ENCODE results near the gene SORT1. TPM values are rescaled to one million over a fixed set of nuclear protein-coding genes. Genes with fewer than 3 reads are reported as not detected.

Gene SORT1
- total RNA-seq, 2 experiments from 2014 or later: 1.5 to 1.9 TPM

GRCh38 chr1:109281680-109282496 lies 115.8 kb downstream of the SORT1 start:
- Mint-ChIP-seq H3K36me3 (ENCODE audit: low read depth) (peaks cover 27% of the 10 kb centered on the region), H3K9me3 (no peaks in the 10 kb centered on the region), H3K4me1 (peaks cover 37% of the 10 kb centered on the region), H3K27me3 (no peaks in the 10 kb centered on the region), H3K4me3 (peak overlapping the region; percentile 100), H3K27ac (peak overlapping the region; percentile 96)
- ChIA-PET POLR2A (no interaction called here), CTCF (interaction anchor here (1.0 to 7.7 kb wide), 4 partner anchors 12 to 253 kb away, joined by 3 to 50 read pairs (median 4); partner anchors contain the start of gene SORT1)
- DNase-seq: no peak

GRCh38 chr1:109280862-109281261 lies 116.9 kb downstream of the SORT1 start:
- H3K27ac Mint-ChIP-seq: no peak overlapping the region
- H3K36me3 Mint-ChIP-seq (ENCODE audit: low read depth): peaks cover 27% of the 10 kb centered on the region
- H3K9me3 Mint-ChIP-seq: no peaks in the 10 kb centered on the region
- no peaks in the 10 kb centered on the region for H3K27me3 Mint-ChIP-seq
- DNase-seq: no peak
- ChIA-PET POLR2A (no interaction called here), CTCF (interaction anchor here (7.7 kb wide), 1 partner anchor 119 kb away, joined by 50 read pairs; the partner anchor contains the start of gene SORT1)
- H3K4me1 Mint-ChIP-seq: peaks cover 37% of the 10 kb centered on the region
- H3K4me3 Mint-ChIP-seq: peak overlapping the region; percentile 100

- Mint-ChIP-seq H3K36me3 (ENCODE audit: low read depth) (peaks cover 27% of the 10 kb centered on the region), H3K9me3 (no peaks in the 10 kb centered on the region), H3K27ac (no peak overlapping the region), H3K4me3 (no peak overlapping the region), H3K27me3 (no peaks in the 10 kb centered on the region), H3K4me1 (peaks cover 42% of the 10 kb centered on the region)
- no peak for DNase-seq
- POLR2A ChIA-PET: no interaction called here
- CTCF ChIA-PET: interaction anchor here (0.7 to 7.7 kb wide), 7 partner anchors 13 to 1515 kb away, joined by 3 to 50 read pairs (median 4); partner anchors contain the start of gene SORT1
These were observed 118.0 kb downstream of the SORT1 start for GRCh38 chr1:109279615-109280278.

- Mint-ChIP-seq H3K36me3 (ENCODE audit: low read depth) (peaks cover 25% of the 10 kb centered on the region), H3K27me3 (no peaks in the 10 kb centered on the region), H3K9me3 (no peaks in the 10 kb centered on the region), H3K4me1 (peaks cover 38% of the 10 kb centered on the region), H3K27ac (no peak overlapping the region), H3K4me3 (no peak overlapping the region)
- CTCF ChIA-PET: interaction anchor here (0.6 to 7.7 kb wide), 16 partner anchors 10 to 707 kb away, joined by 3 to 50 read pairs (median 4); partner anchors contain the start of genes AHCYL1 and SORT1
- POLR2A ChIA-PET: interaction anchor here (1.1 kb wide), 1 partner anchor 121 kb away, joined by 7 read pairs; no protein-coding TSS in a partner anchor
- peak; percentile 66 for DNase-seq
These were observed 120.1 kb downstream of the SORT1 start for GRCh38 chr1:109277434-109278204.

GRCh38 chr1:109275706-109276345 lies 121.9 kb downstream of the SORT1 start:
- no peaks in the 10 kb centered on the region for H3K27me3 Mint-ChIP-seq
- H3K27ac Mint-ChIP-seq: no peak overlapping the region
- CTCF ChIA-PET: interaction anchor here (1.8 to 7.7 kb wide), 4 partner anchors 12 to 124 kb away, joined by 9 to 50 read pairs (median 10); partner anchors contain the start of gene SORT1
- no peak overlapping the region for H3K4me3 Mint-ChIP-seq
- DNase-seq: no peak
- H3K4me1 Mint-ChIP-seq: peaks cover 23% of the 10 kb centered on the region
- peaks cover 12% of the 10 kb centered on the region for H3K36me3 Mint-ChIP-seq (ENCODE audit: low read depth)
- POLR2A ChIA-PET: no interaction called here
- H3K9me3 Mint-ChIP-seq: no peaks in the 10 kb centered on the region

- POLR2A ChIA-PET: no interaction called here
- Mint-ChIP-seq H3K27ac (no peak overlapping the region), H3K36me3 (ENCODE audit: low read depth) (peaks cover 5% of the 10 kb centered on the region), H3K4me1 (peaks cover 20% of the 10 kb centered on the region), H3K4me3 (no peak overlapping the region), H3K9me3 (no peaks in the 10 kb centered on the region), H3K27me3 (no peaks in the 10 kb centered on the region)
- DNase-seq: no peak
- CTCF ChIA-PET: interaction anchor here (0.6 kb wide), 1 partner anchor 14 kb away, joined by 4 read pairs; no protein-coding TSS in a partner anchor
These were observed 122.9 kb downstream of the SORT1 start for GRCh38 chr1:109274533-109275476.

GRCh38 chr1:109273570-109274288 lies 124.0 kb downstream of the SORT1 start:
- Mint-ChIP-seq H3K27ac (peak overlapping the region; percentile 67), H3K36me3 (ENCODE audit: low read depth) (peaks cover 2% of the 10 kb centered on the region), H3K9me3 (no peaks in the 10 kb centered on the region), H3K27me3 (no peaks in the 10 kb centered on the region), H3K4me1 (peaks cover 20% of the 10 kb centered on the region), H3K4me3 (no peak overlapping the region)
- no peak for DNase-seq
- ChIA-PET CTCF (interaction anchor here (0.7 kb wide), 1 partner anchor 260 kb away, joined by 4 read pairs; no protein-coding TSS in a partner anchor), POLR2A (no interaction called here)

- no peak for DNase-seq
- H3K4me3 Mint-ChIP-seq: no peak overlapping the region
- POLR2A ChIA-PET: no interaction called here
- peaks cover 18% of the 10 kb centered on the region for H3K4me1 Mint-ChIP-seq
- no peaks in the 10 kb centered on the region for H3K27me3 Mint-ChIP-seq
- no peaks in the 10 kb centered on the region for H3K36me3 Mint-ChIP-seq (ENCODE audit: low read depth)
- H3K27ac Mint-ChIP-seq: peak overlapping the region; percentile 19
- H3K9me3 Mint-ChIP-seq: no peaks in the 10 kb centered on the region
- CTCF ChIA-PET: interaction anchor here (0.7 kb wide), 1 partner anchor 261 kb away, joined by 4 read pairs; no protein-coding TSS in a partner anchor
These were observed 124.7 kb downstream of the SORT1 start for GRCh38 chr1:109272831-109273547.

GRCh38 chr1:109272021-109272799 lies 125.5 kb downstream of the SORT1 start:
- H3K27ac Mint-ChIP-seq: no peak overlapping the region
- peaks cover 16% of the 10 kb centered on the region for H3K4me1 Mint-ChIP-seq
- H3K27me3 Mint-ChIP-seq: no peaks in the 10 kb centered on the region
- POLR2A ChIA-PET: no interaction called here
- CTCF ChIA-PET: no interaction called here
- no peak overlapping the region for H3K4me3 Mint-ChIP-seq
- no peaks in the 10 kb centered on the region for H3K9me3 Mint-ChIP-seq
- no peaks in the 10 kb centered on the region for H3K36me3 Mint-ChIP-seq (ENCODE audit: low read depth)
- no peak for DNase-seq

GRCh38 chr1:109271458-109271857 lies 126.3 kb downstream of the SORT1 start:
- no peak for DNase-seq
- Mint-ChIP-seq H3K4me1 (peaks cover 14% of the 10 kb centered on the region), H3K9me3 (no peaks in the 10 kb centered on the region), H3K36me3 (ENCODE audit: low read depth) (no peaks in the 10 kb centered on the region), H3K27ac (no peak overlapping the region), H3K4me3 (no peak overlapping the region), H3K27me3 (no peaks in the 10 kb centered on the region)
- ChIA-PET POLR2A (no interaction called here), CTCF (no interaction called here)

All from activated CD4-positive, alpha-beta T cell treated with anti-CD3 and anti-CD28 coated beads, Interleukin-2, amount 10 ng/mL, durations not matched to agents 7 days and 5 days (primary cell).